ENCODE results near the gene TSEN2.
"Not testable (repeated sequence)": the region's sequence is repeated elsewhere in the genome, so short reads cannot be mapped to it uniquely, and the experiment has no call there.

TSEN2 gene

GRCh38 chr3:12484198-12484982, at the start of gene TSEN2:
TSEN2 (plus strand) TSS chr3:12484480; CDS start chr3:12489801, 5,321 bp downstream.
- peak; percentile 94 for DNase-seq

GRCh38 chr3:12436514-12437220, 47.6 kb upstream of the TSEN2 start:
- no peak for DNase-seq

GRCh38 chr3:12437221-12437605, 47.1 kb upstream of the TSEN2 start:
- DNase-seq = no peak

GRCh38 chr3:12437861-12438260, 46.4 kb upstream of the TSEN2 start:
- DNase-seq = no peak

GRCh38 chr3:12438318-12438717, 46.0 kb upstream of the TSEN2 start:
- no peak for DNase-seq

- no peak for DNase-seq
Observed at GRCh38 chr3:12439161-12439940, 44.9 kb upstream of the TSEN2 start.

- no peak for DNase-seq
Observed at GRCh38 chr3:12440927-12441714, 43.2 kb upstream of the TSEN2 start.

GRCh38 chr3:12442654-12443501, 41.4 kb upstream of the TSEN2 start:
- DNase-seq = no peak

- no peak for DNase-seq
Observed at GRCh38 chr3:12443781-12444522, 40.3 kb upstream of the TSEN2 start.

GRCh38 chr3:12444582-12445471, 39.5 kb upstream of the TSEN2 start:
- DNase-seq = no peak

GRCh38 chr3:12445523-12446240, 38.6 kb upstream of the TSEN2 start:
- DNase-seq = no peak

GRCh38 chr3:12446298-12446697, 38.0 kb upstream of the TSEN2 start:
- DNase-seq = no peak

- no peak for DNase-seq
Observed at GRCh38 chr3:12447075-12447474, 37.2 kb upstream of the TSEN2 start.

- not testable (repeated sequence) for DNase-seq
Observed at GRCh38 chr3:12448404-12449202, 35.7 kb upstream of the TSEN2 start.

- no peak for DNase-seq
Observed at GRCh38 chr3:12449889-12450682, 34.2 kb upstream of the TSEN2 start.

- DNase-seq = no peak
Observed at GRCh38 chr3:12451481-12451880, 32.8 kb upstream of the TSEN2 start.

- DNase-seq = no peak
Observed at GRCh38 chr3:12451960-12452359, 32.3 kb upstream of the TSEN2 start.

All from hematopoietic multipotent progenitor cell treated with erythropoietin and hydrocortisone succinate and interleukin-3 and kit ligand, for 8 days (in vitro differentiated cells).